Ovary (tissue), 3 donors: Measurements from ENCODE around the gene TRIM13.

Source experiments
- CTCF ChIP-seq, 3 donors: fragments of 450-650 bp in 2 of 3; fragments of 200-600 bp in 1 of 3; IDR thresholded peaks; one replicate each; pipeline versions ENCODE4 v1.5.1 to v1.8.0; 2016 to 2022; ENCODE audit warnings: antibody characterized with exemption in 3 of 3, mild to moderate bottlenecking in 1 of 3
- EP300 ChIP-seq: sonication (generic); formaldehyde crosslinking; IDR thresholded peaks from one replicate; pipeline ENCODE4 v1.6.1; 2017; ENCODE audit warnings: antibody characterized with exemption
- POLR2A ChIP-seq: fragments of 450-650 bp; IDR thresholded peaks from one replicate; pipeline ENCODE4 v1.6.1; 2017; ENCODE audit warnings: antibody characterized with exemption, mild to moderate bottlenecking, moderate library complexity
- donor health status: DM: no; HTN: no; CAD: no.

- TF ChIP-seq CTCF (IDR thresholded peaks at IDR 0.05) (no peak), EP300 (no peak), POLR2A (no peak)
Measured at GRCh38 chr13:50014386-50014785, 17.5 kb downstream of the TRIM13 start.
